Measurements from ENCODE around the gene AGPAT1. TPM values are rescaled to one million over a fixed set of nuclear protein-coding genes. Genes with fewer than 3 reads are reported as not detected.

The AGPAT1 gene
- total RNA-seq, 1 experiment from 2014 or later = 58.9 TPM

DNA sequence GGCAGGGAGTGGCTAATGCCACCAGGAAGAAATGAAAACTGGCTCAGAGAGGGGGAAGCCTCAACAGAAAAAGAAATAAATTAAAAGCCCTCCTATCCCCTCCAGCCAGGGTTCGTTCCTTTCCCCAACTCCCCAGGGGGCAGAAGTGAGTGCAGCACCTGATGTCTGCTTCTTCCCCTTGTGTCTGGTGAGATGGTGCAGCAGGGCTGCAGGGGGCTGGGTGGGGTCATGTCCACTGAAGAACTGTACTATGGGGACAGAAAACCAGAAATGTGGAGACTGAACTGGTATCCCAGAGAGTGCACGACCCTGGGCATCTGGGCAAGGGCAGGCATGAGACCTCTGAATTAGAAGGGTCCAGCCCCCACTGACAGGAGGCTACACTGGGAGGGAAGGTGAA, 7.5 kb downstream of the AGPAT1 start:
- Histone ChIP-seq H3K4me3 (no peak overlapping the region), H3K4me2 (no peak overlapping the region), H3K27ac (no peak overlapping the region), H2AFZ (no peak overlapping the region), H3K79me2 (ENCODE audit: low read depth) (no peaks in the 10 kb centered on the region), H3K36me3 (ENCODE audit: low read depth) (no peaks in the 10 kb centered on the region), H3K9me2 (ENCODE audit: insufficient read depth) (no peaks in the 10 kb centered on the region), H3F3A (ENCODE audit: insufficient read depth, low read depth) (peaks cover 17% of the 10 kb centered on the region; the same call in 1 of the 2 replicates), H3K9me3 (ENCODE audit: insufficient read depth, low read depth) (no peaks in the 10 kb centered on the region), H3K27me3 (ENCODE audit: insufficient read depth, low read depth) (no peaks in the 10 kb centered on the region), H4K20me1 (ENCODE audit: insufficient read depth) (no peaks in the 10 kb centered on the region), H3K4me1 (replicated peaks; ENCODE audit: insufficient read depth) (0 out of 2 replicates have a peak, but pooled peaks cover 6% of the 10 kb centered on the region)
- TF ChIP-seq EZH2 (IDR thresholded peaks at IDR 0.05; ENCODE audit: low read depth) (no peak), CTCF (conservative IDR thresholded peaks at IDR 0.05) (no peak)
- no TSS peak for BruUV-seq (replicated peaks)
- ChIA-PET CTCF (interaction anchor here (1.2 kb wide), 1 partner anchor 17 kb away, joined by 5 read pairs; no protein-coding TSS in a partner anchor), POLR2A (ENCODE audit: unreplicated experiment) (no interaction called here)
- intact Hi-C loops (cut with micrococcal nuclease; ENCODE audit: unreplicated experiment) = no loop called here
- no peak for DNase-seq

DNA sequence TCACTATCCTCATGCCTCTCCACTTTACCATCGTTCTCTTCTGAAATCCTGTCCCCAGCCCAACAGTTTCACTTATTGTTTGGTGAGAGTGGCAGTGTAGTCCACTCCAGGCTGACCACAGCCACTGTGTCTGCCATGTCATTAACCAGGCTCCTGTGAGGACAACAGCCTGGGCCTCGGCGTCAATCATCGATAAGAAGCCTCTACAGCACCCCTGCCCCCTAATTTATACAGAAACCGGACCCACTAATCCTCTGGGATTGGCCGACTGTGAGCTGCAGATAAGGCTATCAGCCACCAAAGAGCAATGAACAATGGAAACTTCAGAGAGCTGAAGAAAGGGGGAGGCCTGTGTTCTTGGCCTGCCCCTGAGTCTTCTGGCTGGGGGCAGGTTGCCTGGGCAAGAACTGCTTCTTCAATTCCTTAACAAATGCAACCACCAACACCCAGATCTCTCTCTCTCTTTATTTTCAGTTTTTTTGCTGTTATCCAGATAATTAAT, 8.1 kb downstream of the AGPAT1 start:
- H3K4me1 ChIP-seq (replicated peaks; ENCODE audit: insufficient read depth) = 0 out of 2 replicates have a peak, but pooled peaks cover under 1% of the 10 kb centered on the region
- no peak for TF ChIP-seq EZH2 (IDR thresholded peaks at IDR 0.05; ENCODE audit: low read depth)
- TF ChIP-seq CTCF (conservative IDR thresholded peaks at IDR 0.05) = no peak
- H3K4me2 ChIP-seq = no peak overlapping the region
- no peaks in the 10 kb centered on the region for H4K20me1 ChIP-seq (ENCODE audit: insufficient read depth)
- H3K27me3 ChIP-seq (ENCODE audit: insufficient read depth, low read depth) = no peaks in the 10 kb centered on the region
- intact Hi-C loops (cut with micrococcal nuclease; ENCODE audit: unreplicated experiment) = no loop called here
- H3K4me3 ChIP-seq = no peak overlapping the region
- H3K79me2 ChIP-seq (ENCODE audit: low read depth) = no peaks in the 10 kb centered on the region
- H3K9me3 ChIP-seq (ENCODE audit: insufficient read depth, low read depth) = no peaks in the 10 kb centered on the region
- no peak overlapping the region for H3K27ac ChIP-seq
- no TSS peak for BruUV-seq (replicated peaks)
- no peaks in the 10 kb centered on the region for H3K9me2 ChIP-seq (ENCODE audit: insufficient read depth)
- no peaks in the 10 kb centered on the region for H3K36me3 ChIP-seq (ENCODE audit: low read depth)
- H3F3A ChIP-seq (ENCODE audit: insufficient read depth, low read depth) = peaks cover 17% of the 10 kb centered on the region; the same call in 1 of the 2 replicates
- ChIA-PET POLR2A (ENCODE audit: unreplicated experiment) (no interaction called here), CTCF (no interaction called here)
- no peak for DNase-seq
- no peak overlapping the region for H2AFZ ChIP-seq

DNA sequence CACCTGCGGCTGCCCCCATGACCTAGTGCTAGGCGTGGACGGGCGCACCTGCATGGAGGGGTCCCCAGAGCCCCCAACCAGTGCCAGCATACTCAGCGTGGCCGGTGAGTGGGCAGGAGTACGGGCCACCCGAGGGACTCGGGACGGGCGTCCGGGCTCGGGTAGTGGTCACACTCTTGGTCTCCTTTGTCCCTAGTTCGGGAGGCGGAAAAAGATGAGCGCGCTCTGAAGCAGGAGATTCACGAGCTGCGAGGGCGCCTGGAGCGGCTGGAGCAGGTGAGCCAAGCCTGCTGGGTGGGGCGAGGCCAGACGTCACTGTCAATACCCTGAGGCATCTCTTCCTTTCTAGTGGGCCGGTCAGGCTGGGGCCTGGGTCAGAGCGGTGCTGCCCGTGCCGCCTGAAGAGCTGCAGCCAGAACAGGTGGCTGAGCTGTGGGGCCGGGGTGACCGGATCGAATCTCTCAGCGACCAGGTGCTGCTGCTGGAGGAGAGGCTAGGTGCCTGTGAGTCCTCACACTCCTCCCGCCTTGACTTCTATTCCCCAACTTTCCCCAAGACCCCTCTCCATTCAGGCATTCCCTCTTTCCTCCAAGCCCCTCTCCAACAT, 8.6 kb downstream of the AGPAT1 start:
- no TSS peak for BruUV-seq (replicated peaks)
- no peaks in the 10 kb centered on the region for H3K9me3 ChIP-seq (ENCODE audit: insufficient read depth, low read depth)
- H3K27me3 ChIP-seq (ENCODE audit: insufficient read depth, low read depth) = no peaks in the 10 kb centered on the region
- no peak for DNase-seq
- no peaks in the 10 kb centered on the region for H3K79me2 ChIP-seq (ENCODE audit: low read depth)
- H3K9me2 ChIP-seq (ENCODE audit: insufficient read depth) = no peaks in the 10 kb centered on the region
- H3K36me3 ChIP-seq (ENCODE audit: low read depth) = no peaks in the 10 kb centered on the region
- H3K4me2 ChIP-seq = no peak overlapping the region
- H3K27ac ChIP-seq = no peak overlapping the region
- no peak overlapping the region for H2AFZ ChIP-seq
- H4K20me1 ChIP-seq (ENCODE audit: insufficient read depth) = no peaks in the 10 kb centered on the region
- H3K4me3 ChIP-seq = no peak overlapping the region
- intact Hi-C loops (cut with micrococcal nuclease; ENCODE audit: unreplicated experiment) = no loop called here
- no peak for TF ChIP-seq EZH2 (IDR thresholded peaks at IDR 0.05; ENCODE audit: low read depth)
- TF ChIP-seq CTCF (conservative IDR thresholded peaks at IDR 0.05) = no peak
- POLR2A ChIA-PET (ENCODE audit: unreplicated experiment) = no interaction called here
- H3F3A ChIP-seq (ENCODE audit: insufficient read depth, low read depth) = peaks cover 17% of the 10 kb centered on the region; the same call in 1 of the 2 replicates
- CTCF ChIA-PET = no interaction called here
- no peaks in the 10 kb centered on the region for H3K4me1 ChIP-seq (replicated peaks; ENCODE audit: insufficient read depth)
